GM18499 (cell line): Measurements from ENCODE around the gene MSL1.
"Not testable (repeated sequence)": the region's sequence is repeated elsewhere in the genome, so short reads cannot be mapped to it uniquely, and the experiment has no call there.

Experiments used
- ATAC-seq: cut with Tn5 transposase; IDR thresholded peaks from one replicate; pipeline ENCODE4 v1.9.1; 2021; ENCODE audit warnings: moderate number of reproducible peaks; ENCODE audit not compliant: insufficient read depth, unreplicated experiment

The MSL1 gene

GRCh38 chr17:40122999-40123810 lies 1.4 kb downstream of the MSL1 start:
- ATAC-seq, result no peak

DNA sequence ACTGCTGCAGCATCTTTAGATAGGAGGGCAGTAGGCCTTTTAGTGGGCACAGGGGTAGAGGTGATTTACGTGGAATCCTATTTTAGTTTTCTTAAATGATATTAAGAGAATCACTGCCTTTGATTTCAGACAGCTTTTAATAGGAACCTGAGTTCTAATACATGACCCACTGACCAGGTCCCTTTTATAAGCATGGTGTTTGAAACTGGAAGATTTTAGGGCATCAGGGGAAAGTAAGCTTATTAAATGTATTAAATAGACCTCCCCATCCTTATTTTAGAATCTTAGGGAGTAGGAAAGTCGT lies 2.0 kb downstream of the MSL1 start:
- ATAC-seq, result no peak

DNA sequence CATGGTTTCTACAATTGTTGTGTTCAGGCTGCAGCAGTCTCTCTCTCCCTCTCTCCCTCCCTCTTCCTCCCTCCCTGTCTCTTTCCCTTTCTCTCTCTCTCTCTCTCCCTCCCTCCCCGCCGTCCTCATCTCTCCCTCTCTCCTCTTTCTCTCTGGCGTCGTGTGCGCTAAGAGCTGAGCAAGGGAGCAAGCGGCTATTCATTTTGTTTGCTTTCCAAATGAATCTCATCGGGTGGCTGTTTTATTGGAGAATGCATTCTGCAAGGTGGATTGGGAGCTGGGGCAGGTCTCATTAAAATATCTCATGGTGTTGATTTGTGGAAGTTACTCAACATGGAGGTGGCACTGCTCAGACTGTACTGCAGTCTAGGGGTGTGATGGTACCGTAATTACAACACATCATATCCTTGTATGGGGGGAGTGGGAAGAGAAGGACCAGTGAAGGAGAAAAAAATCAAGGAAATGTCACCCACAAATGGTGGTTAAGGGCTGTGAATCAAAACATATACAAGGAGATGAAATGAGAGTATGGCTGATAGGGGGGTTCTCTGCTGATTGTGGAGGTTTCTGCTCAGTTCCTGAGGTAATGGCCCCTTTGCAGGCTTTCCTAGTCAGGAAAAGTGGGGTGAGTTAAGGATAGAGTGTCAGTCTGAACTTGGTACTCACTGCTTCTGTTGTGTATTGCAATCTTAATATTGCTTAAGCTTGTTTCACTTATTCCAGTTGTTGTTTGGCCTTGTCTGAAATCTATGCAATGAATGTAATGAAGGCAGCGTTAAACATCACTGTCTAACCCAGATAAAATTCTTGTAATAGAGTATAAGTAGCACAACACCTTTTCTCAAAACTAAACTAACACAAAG lies 2.7 kb downstream of the MSL1 start:
- no peak for ATAC-seq

GRCh38 chr17:40129498-40129897 lies 7.7 kb downstream of the MSL1 start:
- ATAC-seq, result no peak

GRCh38 chr17:40130352-40131042 lies 8.7 kb downstream of the MSL1 start:
- no peak for ATAC-seq

DNA sequence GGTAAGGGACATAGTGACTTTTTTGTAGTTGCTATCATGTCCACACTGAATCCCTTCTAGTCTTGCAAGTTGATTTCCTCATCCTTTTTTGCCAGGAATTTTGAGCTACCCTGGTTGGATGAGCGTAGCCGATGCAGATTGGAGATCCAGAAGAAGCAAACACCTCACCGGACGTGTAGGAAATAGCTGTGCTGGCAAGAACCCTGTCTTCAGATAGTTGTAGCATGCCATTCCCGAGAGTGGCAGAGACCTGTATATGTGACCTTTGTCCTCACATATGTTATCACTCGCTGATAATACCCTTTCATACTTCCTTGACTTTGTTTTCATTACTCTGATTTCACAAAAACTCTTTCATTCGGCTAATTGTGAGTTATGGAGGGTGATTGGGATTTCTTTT lies 12.4 kb downstream of the MSL1 start:
- no peak for ATAC-seq

- no peak for ATAC-seq
These were observed 14.0 kb downstream of the MSL1 start for GRCh38 chr17:40135817-40136216.

GRCh38 chr17:40139566-40140058 lies 17.8 kb downstream of the MSL1 start:
- ATAC-seq, result peak; percentile 8

DNA sequence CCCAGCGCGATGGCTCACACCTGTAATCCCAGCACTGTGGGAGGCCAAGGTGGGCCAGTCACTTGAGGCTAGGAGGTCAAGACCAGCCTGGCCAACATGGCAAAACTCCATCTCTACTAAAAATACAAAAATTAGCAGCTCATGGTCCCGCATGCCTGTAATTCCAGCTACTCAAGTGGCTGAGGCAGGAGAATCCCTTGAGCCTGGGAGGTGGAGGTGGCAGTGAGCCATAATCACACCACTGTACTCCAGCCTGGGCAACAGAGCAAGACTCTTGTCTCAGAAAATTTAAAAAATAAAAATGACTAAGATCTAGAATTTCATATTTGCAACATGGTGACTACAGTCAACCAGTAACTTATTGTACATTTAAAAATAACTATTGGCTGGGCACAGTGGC lies 21.4 kb downstream of the MSL1 start:
- not testable (repeated sequence) for ATAC-seq

GRCh38 chr17:40145476-40145875 lies 23.7 kb downstream of the MSL1 start:
- no peak for ATAC-seq

- no peak for ATAC-seq
These were observed 26.8 kb downstream of the MSL1 start for GRCh38 chr17:40148527-40148926.

DNA sequence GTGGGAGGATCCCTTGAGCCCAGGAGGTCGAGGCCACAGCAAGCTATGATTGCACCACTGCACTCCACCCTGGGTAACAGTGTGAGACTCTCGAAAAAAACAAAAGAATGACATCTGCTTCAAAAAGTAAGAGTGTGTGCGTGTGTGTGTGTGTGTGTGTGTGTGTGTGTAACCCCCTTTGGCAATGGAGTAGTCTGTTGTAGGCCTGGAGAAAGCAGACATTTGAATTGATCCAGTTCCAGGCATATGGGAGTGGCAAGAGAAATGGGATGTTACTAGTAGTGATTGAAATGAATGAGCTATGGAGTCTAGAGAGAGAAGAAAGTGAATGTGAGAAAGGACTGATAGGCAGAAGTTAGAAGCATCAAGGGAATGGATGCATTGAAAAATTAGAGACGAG lies 28.5 kb downstream of the MSL1 start:
- no peak for ATAC-seq

DNA sequence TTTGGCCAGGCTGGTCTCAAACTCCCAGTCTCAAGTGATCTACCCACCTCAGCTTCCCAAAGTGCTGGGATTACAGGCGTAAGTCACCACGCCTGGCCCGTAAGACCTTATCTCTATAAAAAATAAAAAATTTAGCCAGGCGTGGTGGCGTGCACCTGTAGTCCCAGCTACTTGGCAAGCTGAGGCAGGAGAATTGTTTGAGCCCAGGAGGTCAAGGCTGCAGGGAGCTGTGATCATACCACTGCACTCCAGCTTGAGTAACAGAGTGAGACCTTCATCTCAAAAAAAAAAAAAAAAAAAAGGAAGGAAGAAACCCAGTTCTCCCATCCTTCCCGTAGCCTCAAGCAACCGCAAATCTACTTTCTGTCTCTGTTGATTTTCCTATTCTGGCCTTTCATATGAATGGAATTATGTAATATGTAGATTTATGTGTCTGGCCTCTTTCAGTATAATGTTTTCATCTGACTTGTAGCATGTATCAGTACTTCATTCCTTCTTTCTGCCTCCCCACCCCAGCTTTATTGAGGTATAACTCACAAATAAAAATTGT lies 29.7 kb downstream of the MSL1 start:
- ATAC-seq, result no peak

GRCh38 chr17:40153603-40154236 lies 31.9 kb downstream of the MSL1 start:
- ATAC-seq, result no peak

DNA sequence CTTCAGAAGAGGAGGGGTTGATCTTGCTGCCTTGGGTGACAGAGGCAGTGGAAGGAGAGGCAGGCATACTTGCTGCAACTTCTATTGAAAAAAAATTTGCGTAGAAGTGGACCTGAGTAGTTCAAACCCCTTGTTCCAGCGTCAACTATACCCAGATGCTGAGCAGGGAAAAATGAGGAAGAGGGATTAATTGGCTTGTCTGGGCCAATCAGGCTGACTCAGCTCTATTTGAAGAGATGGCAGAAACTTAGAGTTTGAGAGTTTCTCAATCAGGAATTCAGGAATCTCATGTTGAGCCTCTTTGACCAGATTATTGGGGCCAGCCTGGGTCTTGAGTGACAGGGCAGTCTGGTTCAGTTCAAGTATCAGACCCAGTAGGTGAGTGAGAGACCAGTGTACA lies 36.2 kb downstream of the MSL1 start:
- no peak for ATAC-seq

GRCh38 chr17:40158438-40159013 lies 36.8 kb downstream of the MSL1 start:
- no peak for ATAC-seq

DNA sequence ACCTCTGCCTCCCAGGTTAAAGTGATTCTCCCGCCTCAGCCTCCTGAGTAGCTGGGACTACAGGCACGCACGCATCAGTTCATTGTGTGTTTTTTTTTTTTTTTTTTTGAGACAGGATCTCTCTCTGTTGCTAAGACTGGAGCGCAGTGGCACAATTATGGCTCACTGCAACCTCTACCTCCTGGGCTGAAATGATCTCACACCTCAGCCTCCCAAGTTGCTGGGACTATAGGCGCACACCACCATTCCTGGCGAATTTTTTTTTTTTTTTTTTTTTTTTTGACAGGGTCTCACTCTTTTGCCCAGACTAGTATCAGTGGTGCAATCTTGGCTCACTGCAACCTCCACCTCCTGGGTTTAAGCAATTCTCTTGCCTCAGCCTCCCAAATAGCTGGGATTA lies 37.7 kb downstream of the MSL1 start:
- no peak for ATAC-seq

- ATAC-seq, result no peak
These were observed 46.0 kb downstream of the MSL1 start for GRCh38 chr17:40167685-40168261.

- no peak for ATAC-seq
These were observed 46.6 kb downstream of the MSL1 start for GRCh38 chr17:40168262-40168832.
